Renal pelvis (tissue), 4 donors: Measurements from ENCODE around the gene DNER. TPM values are rescaled to one million over a fixed set of nuclear protein-coding genes. Genes with fewer than 3 reads are reported as not detected.

Source experiments
- DNase-seq: peaks from one replicate; pipeline ENCODE4 v3.0.0-alpha.2; 2013
- polyA plus RNA-seq, 3 donors: library from polyadenylated mRNA; unstranded; fragments of 120-200 nt; gene quantifications; one replicate each; pipeline ENCODE4 v1.2.1, GENCODE V29; 2013; ENCODE audit not compliant: insufficient read length in 3 of 3

DNER gene
- polyA plus RNA-seq, 3 donors: 56.5 to 61.6 (median 58.5) TPM

DNA sequence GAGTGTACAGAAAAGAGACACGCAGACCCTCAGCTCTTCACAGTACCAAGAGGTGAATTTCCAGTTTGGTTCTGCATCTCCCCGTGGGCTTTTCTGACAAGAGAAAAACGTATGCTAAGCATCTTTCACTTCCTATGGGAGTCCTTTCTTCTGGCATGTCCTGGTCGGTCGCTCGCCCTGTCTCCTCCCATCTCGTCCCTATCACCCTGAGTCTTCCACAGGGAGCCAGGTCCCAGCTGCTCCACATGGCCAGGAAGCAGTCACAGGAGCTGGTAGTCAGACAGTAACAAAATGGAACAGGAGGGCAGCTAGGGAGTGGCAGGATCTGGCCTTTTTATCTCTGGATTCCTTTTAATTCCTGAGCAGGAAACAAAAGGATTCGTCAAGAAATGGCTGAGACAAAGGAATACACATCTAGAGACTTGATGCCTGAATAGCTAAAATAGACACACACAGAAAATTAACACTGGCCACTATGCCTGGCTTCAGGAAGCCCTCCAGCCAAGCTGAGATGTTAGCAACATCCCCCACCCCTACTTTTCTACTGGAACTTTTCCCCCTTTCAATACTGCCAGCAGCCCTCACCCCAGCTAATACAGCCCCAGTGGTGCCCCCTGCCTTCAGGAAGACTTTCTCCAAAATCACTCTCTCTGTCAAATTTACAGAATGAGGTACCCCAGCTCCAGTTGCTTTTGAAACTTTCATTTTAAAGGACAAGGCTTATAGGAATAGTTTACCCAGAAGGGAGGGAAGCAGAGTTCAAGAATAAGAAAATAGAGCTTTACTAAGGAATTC is 136.1 kb downstream of the DNER start:
- DNase-seq: no peak

DNA sequence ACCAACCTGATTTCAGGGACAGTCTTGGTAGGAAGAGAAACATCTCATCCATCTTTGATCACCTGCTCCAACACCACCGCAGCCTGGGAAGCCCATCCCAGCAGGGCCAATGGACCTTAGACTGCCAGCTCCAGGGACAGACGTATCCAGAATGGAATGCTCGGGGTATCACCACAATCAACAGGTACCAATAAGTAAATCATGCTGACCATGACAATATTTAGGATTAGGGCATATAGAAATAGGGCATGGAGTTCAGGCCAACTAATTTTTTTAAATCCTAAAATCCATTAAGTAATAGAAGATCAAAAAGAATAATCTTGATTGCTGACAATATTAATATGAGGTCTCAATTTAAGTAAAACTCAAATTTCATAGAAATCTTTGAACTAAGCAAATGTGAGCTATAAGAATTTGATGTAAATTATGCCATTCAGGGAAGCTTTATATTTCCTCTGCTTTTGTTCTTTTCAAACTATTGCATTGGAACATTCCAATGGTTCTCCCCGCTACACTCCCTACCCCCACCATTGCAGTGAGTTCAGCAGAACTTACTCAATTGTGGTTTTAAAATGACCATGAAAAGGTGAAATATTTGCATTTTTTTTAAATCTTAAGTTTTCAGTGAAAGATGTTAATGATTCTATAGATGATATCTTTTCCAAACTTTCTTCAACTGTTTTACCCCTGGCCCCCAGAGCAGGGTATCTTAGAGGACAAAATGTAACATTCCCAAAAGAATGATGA is 138.6 kb downstream of the DNER start:
- no peak for DNase-seq

DNA sequence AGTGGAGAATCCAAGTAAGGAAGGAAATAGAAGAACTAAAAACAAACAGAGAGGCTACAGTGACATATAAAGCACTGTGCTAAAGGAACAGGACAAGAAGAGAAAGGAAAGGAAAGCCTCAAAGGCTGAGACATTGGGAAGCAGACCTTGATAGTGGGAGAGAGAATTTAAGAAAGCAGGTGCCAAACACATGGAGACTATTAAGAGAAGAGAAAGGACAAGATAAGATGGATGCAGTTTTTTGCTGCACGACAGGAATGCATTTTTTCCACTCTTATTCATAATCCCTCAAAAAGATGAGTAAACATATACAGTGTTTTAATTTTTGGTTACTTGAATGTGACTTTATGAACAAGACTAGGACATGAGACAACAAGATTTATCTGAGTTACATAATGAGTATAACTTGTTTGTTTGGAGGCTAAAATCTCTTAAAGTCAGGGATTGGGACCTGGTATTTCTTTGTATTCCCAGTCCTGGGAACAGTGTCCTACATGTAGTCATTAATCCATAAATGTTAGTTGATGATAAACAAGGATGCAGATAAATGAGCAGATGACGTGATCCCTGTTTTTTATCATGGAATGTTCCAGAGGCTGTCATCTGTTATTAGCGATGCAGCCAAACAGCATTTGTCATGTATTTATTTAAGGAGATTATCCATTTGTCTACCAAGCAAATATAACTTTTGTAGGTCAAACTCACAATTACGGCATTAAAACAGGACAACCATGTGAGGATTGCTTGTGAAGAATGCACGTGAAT is 141.7 kb downstream of the DNER start:
- no peak for DNase-seq

DNA sequence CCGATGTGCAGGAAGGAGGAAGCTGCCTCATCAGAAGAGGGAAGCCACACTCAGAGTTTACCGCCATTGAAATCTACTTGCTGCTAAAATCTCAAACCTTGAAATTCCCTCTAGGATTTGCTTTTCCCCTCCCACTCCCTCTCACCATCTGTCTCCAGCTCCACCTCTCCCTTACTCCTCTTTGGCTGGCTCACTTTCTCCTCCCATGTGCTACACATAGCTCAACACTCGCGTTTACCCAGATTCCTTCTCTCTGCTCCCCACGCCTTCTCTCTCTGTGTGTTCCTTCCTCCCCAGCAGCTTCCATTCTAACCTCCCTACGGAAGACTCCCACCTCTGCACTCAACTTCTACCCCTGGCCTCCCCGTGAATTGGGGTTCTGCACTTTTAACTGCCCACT is 143.1 kb downstream of the DNER start:
- no peak for DNase-seq

DNA sequence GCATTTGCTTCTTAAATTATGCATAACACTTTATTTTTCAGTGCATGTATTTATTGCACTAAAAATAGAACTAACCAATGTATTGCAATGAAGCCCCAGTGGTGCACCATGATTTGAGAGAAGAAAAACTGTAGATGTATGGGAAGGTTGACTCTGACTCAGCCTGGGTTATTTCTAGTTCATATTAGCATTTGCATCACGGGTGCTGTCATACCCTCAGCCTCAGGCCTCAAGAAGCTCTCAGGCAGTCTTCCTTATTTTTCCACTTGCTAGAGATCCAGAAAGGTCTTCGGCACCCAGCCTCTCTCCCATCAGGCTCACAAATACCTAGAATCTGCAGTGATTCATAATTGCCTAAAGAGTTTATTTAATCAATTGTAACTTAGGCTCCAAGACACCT is 148.0 kb downstream of the DNER start:
- DNase-seq: no peak

DNA sequence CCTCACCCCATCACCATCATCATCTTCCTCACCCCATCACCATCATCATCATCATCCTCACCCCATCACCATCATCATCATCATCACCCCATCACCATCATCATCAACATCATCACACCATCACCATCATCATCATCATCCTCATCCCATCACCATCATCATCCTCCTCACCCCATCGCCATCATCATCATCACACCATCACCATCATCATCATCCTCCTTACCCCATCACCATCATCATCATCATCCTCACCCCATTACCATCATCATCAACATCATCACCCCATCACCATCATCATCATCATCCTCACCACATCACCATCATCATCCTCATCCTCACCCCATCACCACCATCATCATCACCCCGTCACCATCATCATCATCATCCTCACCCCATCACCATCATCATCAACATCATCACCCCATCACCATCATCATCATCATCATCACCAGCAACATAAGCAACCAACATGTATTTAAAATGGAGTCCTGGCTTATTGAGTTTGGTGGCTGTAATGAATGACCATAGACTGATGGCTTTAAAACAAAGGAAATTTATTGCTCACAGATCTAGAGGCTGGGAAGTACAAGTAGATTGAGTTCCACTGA is 150.0 kb downstream of the DNER start:
- DNase-seq: no peak

DNA sequence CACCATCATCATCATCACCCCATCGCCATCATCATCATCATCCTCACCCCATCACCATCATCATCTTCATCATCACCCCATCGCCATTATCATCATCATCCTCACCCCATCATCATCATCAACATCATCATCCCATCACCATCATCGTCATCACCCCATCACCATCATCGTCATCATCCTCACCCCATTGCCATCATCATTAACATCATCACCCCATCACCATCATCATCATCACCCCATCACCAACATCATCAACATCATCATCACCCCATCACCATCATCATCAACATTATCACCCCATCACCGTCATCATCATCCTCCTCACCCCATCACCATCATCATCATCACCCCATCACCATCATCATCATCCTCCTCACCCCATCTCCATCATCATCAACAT is 151.0 kb downstream of the DNER start:
- no peak for DNase-seq

DNA sequence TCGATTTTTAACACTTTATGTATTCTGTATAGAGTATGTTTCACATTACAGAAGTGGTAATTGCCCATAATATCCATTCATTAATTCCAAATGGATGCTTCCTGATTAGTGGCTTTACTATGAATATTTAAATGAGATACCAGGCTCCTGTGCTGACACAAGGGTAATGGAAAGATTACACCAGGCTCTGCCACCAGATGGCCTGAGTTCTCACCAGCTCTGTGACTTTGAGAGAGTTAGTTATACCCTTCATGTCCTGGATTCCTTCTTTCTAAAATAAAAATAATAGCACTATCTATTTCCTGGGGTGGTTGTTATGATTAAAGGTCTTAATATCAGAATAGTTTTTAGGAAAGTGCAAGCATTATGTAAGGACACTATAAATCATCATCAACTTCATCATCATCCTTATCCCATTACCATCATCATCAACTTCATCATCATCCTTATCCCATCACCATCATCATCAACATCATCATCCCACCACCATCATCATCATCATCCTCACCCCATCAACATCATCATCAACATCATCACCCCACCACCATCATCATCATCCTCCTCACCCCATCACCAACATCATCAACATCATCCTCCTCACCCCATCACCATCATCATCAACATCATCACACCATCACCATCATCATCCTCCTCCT is 151.8 kb downstream of the DNER start:
- DNase-seq: no peak

DNA sequence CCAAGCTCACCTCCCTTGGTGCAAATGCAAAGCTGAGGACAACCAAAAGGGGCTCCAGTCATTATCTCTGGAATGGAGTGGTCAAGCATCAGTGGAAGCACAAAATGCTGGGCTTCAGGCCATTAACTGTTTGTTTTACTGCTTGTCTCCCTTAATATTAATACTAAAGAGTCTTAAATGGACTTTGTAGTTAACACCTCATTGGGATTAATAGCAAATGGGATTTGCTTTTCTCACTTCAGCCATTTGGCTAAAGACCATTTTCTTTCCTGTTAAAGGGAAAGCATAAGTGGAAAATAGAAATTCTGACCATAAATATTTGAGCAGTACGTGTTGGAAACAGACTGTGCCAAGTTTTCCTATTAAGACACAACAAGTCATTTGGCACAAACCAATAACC is 154.4 kb downstream of the DNER start:
- DNase-seq: no peak

DNA sequence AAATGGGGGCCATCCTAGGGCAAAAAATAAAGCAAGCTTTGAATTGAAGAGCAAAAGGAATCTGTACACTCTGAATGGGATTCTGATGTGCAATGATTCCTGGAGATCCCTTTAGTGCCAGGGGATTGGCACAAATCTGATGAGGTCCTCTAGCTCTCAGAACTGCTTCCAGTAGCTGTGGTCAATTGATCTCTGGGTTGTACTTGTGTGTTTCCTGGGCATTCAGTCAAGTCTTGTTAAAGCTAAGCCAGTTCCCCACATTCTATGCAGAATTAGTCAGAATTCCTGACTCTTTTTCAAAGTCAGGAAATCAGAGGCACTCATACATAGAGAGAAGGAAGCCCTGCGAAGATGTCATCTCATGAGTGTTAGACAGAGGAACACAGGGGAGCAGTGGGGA is 161.3 kb downstream of the DNER start:
- no peak for DNase-seq

DNA sequence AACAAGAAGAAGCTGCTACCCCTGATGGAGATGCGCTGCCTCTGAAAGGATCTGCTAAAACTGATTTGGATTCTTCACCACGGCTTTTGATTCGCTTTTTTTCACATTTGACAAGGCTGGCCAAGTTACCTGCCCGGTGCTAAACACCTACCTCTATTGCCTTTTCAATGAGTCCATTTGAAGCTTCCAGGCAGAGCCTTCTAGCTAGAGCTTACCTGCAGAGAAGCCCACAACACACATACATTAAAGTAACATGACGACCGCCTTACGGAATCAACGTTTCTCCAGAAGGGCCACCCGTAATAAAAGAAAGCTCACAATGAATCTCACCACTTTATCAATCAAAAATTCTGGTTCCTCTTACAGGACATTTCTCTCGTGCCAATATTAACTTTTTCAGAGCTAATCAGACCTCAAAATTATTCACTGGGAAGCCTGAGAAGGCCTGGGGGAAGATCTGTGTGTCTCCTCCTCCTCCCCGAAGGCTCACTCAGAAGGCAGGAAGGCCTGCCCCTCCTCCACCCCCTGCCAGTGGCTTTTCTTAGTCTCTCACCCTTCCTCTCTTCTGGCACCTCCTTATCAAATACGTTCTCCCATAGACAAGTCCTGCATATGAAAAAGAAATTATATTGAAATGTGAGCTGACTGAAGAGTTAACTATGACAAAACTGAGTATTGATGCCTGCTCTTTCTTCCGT is 171.0 kb downstream of the DNER start:
- DNase-seq: no peak

DNA sequence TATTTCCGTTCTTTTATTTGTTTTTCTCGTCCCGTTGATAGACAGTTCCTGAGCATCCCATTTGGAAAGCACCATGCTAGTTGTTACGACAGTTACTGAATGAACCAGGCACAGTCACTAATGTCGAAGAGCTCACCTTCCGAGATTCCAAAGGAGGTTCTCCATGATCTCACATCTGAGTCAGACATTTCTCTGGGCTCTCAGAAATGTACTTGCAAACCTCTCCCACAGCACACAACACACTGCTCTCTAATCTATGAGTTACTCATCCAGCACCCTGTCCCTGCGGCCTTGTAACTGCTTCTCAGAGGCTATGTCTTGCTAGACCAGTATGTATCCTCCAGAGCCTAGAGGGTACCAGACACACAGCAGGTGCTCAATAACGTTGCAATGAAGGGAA is 174.7 kb downstream of the DNER start:
- no peak for DNase-seq

DNA sequence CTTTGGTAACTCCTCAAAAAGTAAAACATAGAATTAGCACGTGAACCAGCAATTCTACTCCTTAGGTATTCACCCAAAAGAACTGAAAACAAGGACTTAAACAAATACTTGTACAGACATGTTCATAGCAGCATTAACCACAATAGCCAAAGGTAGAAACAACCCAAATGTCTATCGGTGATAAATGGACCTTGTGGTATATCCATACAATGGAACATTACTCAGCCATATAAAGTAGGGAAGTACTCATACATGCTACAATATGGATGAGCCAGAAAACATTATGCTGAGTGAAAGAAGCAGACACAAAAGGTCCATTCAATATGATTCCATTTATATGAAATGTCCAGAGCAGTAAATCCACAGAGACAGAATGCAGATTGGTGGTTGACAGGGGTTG is 182.8 kb downstream of the DNER start:
- DNase-seq: no peak

DNA sequence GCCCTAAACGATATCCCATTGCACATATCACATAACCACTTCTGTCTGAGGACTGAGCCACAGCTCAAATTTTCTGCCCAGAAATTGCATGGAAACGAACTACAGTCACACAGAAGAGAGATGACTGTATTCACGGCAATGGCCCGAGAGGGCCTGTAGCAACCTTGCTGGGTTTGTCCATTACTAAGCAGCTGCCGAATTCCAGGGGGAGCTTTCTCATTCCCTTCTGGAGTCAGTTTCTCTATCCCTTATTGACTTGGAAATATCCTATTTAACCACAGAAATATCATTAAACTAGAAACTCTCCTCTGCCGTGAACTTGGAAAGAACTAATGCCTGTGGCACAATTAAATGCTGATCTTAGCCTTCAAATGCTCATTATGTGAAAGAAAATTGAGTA is 183.9 kb downstream of the DNER start:
- DNase-seq: no peak

DNA sequence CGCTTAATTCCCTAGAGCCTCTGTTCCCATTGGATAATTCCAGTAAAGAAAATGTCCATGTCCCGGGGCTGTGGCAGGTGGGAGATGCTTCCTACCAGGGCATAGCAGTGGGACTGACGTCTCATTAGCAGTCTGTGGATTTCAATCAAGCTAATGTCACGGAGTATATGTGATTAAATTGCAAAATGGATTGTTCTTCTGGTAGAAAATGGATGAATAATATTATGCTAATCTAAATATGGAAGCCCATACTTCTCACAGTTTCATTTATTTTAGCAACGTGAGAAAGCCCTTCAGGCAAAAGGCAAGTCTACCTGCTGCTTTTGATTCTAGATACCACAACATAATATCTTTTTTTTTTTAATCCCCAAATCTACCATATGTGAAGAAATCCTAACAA is 185.5 kb downstream of the DNER start:
- no peak for DNase-seq

DNA sequence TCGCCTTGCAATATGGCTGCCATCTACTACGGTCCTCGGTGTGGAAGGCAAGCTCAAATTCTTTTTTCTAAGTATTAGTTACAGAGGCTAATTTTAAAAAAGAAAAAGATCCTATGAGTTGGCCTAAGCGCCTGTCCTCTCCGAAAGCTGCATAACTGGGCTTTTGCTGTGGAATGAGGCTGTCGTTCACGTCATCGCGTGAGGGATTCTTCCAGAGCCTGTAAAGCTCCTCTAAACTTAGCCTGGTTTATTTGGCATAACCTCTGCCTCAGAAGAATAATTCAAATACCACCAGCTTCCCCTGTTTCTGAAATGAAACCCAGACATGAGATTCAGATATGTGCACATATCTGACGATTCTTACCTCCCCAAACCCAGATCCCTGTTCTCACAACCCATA is 187.4 kb downstream of the DNER start:
- no peak for DNase-seq

DNA sequence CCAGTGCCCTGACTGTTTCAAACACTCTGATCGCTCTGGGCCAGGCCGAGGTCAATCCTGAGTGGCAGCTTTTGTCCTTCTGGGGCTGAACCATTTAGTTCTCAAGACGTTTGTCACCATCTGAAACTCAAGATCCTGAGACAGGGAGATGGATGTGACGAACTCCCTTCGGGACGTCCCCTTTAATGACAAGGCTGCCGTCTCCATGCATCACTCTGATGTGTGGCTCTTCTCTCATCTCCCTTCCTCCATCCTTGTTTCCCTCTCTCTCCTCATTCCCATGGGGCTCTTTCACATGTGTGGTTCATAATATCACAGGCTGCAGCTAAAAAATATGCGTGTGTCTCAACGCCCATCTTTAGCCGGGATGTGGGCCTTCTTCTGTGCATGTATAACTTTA is 189.6 kb downstream of the DNER start:
- no peak for DNase-seq

DNA sequence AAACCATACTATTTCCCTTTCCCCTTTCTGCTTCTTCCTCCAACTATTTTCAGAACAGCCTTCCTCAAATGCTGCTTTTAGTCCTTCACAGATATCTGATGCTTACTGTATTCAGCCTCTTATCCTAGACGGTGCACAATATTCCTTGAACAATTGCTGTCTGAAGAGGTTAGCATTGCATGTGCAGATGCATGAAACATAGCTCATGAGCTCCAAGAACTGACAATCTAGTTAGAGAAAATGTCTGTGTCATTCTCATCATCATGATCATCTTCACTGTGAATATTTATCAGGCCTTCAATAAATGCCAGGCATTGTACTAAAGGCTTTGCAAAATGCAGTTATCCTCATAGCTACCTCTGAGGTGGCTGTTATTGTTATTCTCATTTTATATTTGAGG is 190.7 kb downstream of the DNER start:
- DNase-seq: no peak

DNA sequence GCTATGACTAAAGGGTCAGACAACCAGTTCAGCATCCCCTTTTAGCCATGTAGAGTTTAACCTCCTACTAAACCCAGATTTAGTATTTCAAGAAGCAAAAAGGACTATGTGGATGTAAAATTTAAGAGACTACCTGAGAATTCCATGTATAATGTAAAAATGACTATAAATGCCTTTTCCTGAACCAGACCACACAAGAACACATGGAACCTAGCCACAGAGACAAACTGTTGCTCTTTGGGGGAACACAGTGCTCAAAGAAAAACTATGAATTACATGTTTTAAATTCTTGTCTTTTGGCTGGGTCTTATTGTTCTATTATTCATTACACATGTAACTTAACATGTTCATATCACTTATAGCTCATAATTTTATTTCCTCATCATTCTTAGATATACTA is 192.8 kb downstream of the DNER start:
- peak; percentile 24 for DNase-seq

DNA sequence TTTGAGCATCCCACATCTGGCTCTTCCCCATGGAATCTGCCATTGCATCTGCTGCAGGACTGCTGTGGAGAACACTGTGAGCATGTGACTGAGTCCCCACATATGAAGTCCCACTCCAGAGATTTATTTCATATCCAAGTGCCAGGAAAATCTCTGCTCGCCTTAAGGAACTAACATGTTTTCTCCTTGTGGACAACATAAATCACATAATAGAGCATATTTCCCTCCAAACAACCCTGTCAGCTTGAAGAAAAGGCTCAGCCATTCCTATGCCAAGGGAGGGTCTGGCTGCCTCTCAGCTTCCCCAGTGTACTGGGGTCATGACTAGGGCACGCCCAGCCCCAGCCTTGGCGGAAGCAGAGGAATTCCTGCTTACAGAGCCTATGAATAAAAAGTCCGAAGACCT is 193.7 kb downstream of the DNER start:
- DNase-seq: peak; percentile 79
